Liver (tissue), 9 donors: ENCODE results near the gene APOL6. TPM values are rescaled to one million over a fixed set of nuclear protein-coding genes. Genes with fewer than 3 reads are reported as not detected.

Source experiments
- DNase-seq: peaks from one replicate; pipeline ENCODE4 v3.0.0-alpha.2; 2017; ENCODE audit warnings: low spot score
- H3K27ac ChIP-seq, 2 donors: one replicate each; pipeline ENCODE4 v1.7.0; 2013; ENCODE audit warnings: inconsistent platforms in 2 of 2, low read length in 2 of 2, control low read depth in 1 of 2, low read depth in 1 of 2, mild to moderate bottlenecking in 1 of 2
- H3K27me3 ChIP-seq, 4 donors: one replicate each; pipeline versions ENCODE4 v1.6.1 to v1.7.0; 2013; ENCODE audit warnings: low read length in 3 of 4, inconsistent platforms in 1 of 4, mild to moderate bottlenecking in 1 of 4, moderate library complexity in 1 of 4; ENCODE audit not compliant: control insufficient read depth in 4 of 4, insufficient read depth in 4 of 4
- H3K36me3 ChIP-seq, 4 donors: one replicate each; pipeline versions ENCODE4 v1.6.1 to v1.7.0; 2013; ENCODE audit warnings: low read length in 3 of 4, mild to moderate bottlenecking in 3 of 4, low read depth in 1 of 4, moderate library complexity in 1 of 4; ENCODE audit not compliant: control insufficient read depth in 4 of 4, insufficient read depth in 3 of 4
- H3K4me1 ChIP-seq, 4 donors: one replicate each; pipeline versions ENCODE4 v1.6.1 to v1.7.0; 2013; ENCODE audit warnings: low read length in 3 of 4, mild to moderate bottlenecking in 3 of 4, moderate library complexity in 1 of 4; ENCODE audit not compliant: control insufficient read depth in 4 of 4, insufficient read depth in 4 of 4
- H3K4me3 ChIP-seq, 3 donors: one replicate each; pipeline versions ENCODE4 v1.6.1 to v1.7.0; 2013; ENCODE audit warnings: low read length in 3 of 3, control low read depth in 1 of 3, low read depth in 1 of 3, mild to moderate bottlenecking in 1 of 3
- H3K9ac ChIP-seq, 2 donors: one replicate each; pipeline ENCODE4 v1.7.0; 2013; ENCODE audit warnings: low read length in 2 of 2, mild to moderate bottlenecking in 2 of 2, moderate library complexity in 2 of 2, control low read depth in 1 of 2, low read depth in 1 of 2
- H3K9me3 ChIP-seq, 4 donors: one replicate each; pipeline versions ENCODE4 v1.6.1 to v1.7.0; 2013; ENCODE audit warnings: low read length in 3 of 4; ENCODE audit not compliant: control insufficient read depth in 4 of 4
- ATF3 ChIP-seq: IDR thresholded peaks from 2 replicates; pipeline ENCODE4 v1.6.1; 2016; ENCODE audit warnings: antibody characterized with exemption
- CTCF ChIP-seq: fragments of 150-350 bp; IDR thresholded peaks from 2 replicates; pipeline ENCODE4 v1.5.1; 2017; ENCODE audit warnings: improper control_type of control experiment, low read depth, low read length; ENCODE audit not compliant: missing input control
- EGR1 ChIP-seq, 2 donors: IDR thresholded peaks; 2 replicates each; pipeline ENCODE4 v1.6.1; 2016 to 2018; ENCODE audit warnings: antibody characterized with exemption in 2 of 2, low read depth in 2 of 2
- FOXA1 ChIP-seq: IDR thresholded peaks from 2 replicates; pipeline ENCODE4 v1.6.1; 2016; ENCODE audit warnings: antibody characterized with exemption
- FOXA2 ChIP-seq: IDR thresholded peaks from 2 replicates; pipeline ENCODE4 v1.6.1; 2016; ENCODE audit warnings: antibody characterized with exemption
- GABPA ChIP-seq, 2 donors: IDR thresholded peaks in 1 of 2; conservative IDR thresholded peaks in 1 of 2; 2 replicates each; pipeline ENCODE4 v1.6.1; 2016; ENCODE audit warnings: antibody characterized with exemption in 2 of 2, mild to moderate bottlenecking in 1 of 2, moderate library complexity in 1 of 2
- HNF4A ChIP-seq, 2 donors: conservative IDR thresholded peaks; 2 replicates each; pipeline ENCODE4 v1.6.1; 2016; ENCODE audit warnings: antibody characterized with exemption in 2 of 2, mild to moderate bottlenecking in 2 of 2
- HNF4G ChIP-seq: IDR thresholded peaks from 2 replicates; pipeline ENCODE4 v1.6.1; 2016; ENCODE audit warnings: antibody characterized with exemption
- JUND ChIP-seq, 2 donors: IDR thresholded peaks; 2 replicates each; pipeline ENCODE4 v1.6.1; 2016; ENCODE audit warnings: antibody characterized with exemption in 2 of 2
- MAX ChIP-seq: IDR thresholded peaks from 2 replicates; pipeline ENCODE4 v1.6.1; 2016; ENCODE audit warnings: antibody characterized with exemption
- NR2F2 ChIP-seq: IDR thresholded peaks from 2 replicates; pipeline ENCODE4 v1.6.1; 2016; ENCODE audit warnings: antibody characterized with exemption
- RAD21 ChIP-seq, 2 donors: IDR thresholded peaks; 2 replicates each; pipeline ENCODE4 v1.6.1; 2016; ENCODE audit warnings: antibody characterized with exemption in 2 of 2, mild to moderate bottlenecking in 2 of 2
- REST ChIP-seq: IDR thresholded peaks from 2 replicates; pipeline ENCODE4 v1.6.1; 2016; ENCODE audit warnings: antibody characterized with exemption, mild to moderate bottlenecking
- RXRA ChIP-seq, 2 donors: IDR thresholded peaks; 2 replicates each; pipeline ENCODE4 v1.6.1; 2017 to 2018; ENCODE audit warnings: antibody characterized with exemption in 2 of 2, mild to moderate bottlenecking in 1 of 2
- SP1 ChIP-seq: IDR thresholded peaks from 2 replicates; pipeline ENCODE4 v1.6.1; 2018; ENCODE audit warnings: antibody characterized with exemption, mild to moderate bottlenecking
- TAF1 ChIP-seq: conservative IDR thresholded peaks from 2 replicates; pipeline ENCODE4 v1.6.1; 2016; ENCODE audit warnings: antibody characterized with exemption, mild to moderate bottlenecking
- YY1 ChIP-seq: IDR thresholded peaks from 2 replicates; pipeline ENCODE4 v1.6.1; 2016; ENCODE audit warnings: antibody characterized with exemption, mild to moderate bottlenecking
- ZBTB33 ChIP-seq: IDR thresholded peaks from 2 replicates; pipeline ENCODE4 v1.6.1; 2016; ENCODE audit warnings: antibody characterized with exemption
- WGBS: extraction: QIAGEN DNeasy Blood & Tissue Kit; methylation state at CpG from one replicate; pipeline ENCODE4 v1.1.7; 2013; 5-methylcytosine and 5-hydroxymethylcytosine counted together
- polyA plus RNA-seq, 2 donors: library from polyadenylated mRNA; stranded (reverse) in 1 of 2; unstranded in 1 of 2; fragments of 200-250 nt in 1 of 2; fragments of >200 nt in 1 of 2; fragmentation: Nextera tagmentation in 1 of 2; extraction: Ambion mirVana in 1 of 2; gene quantifications; one replicate each; pipeline versions ENCODE4 v1.2.1 to v1.2.3, GENCODE V29; 2013 to 2015
- total RNA-seq, 2 donors: library from RNA; depleted of rRNA; stranded (reverse); fragments of >200 nt; gene quantifications; one replicate each; pipeline ENCODE4 v1.2.3, GENCODE V29; 2014
- donor health status: healthy.
- donor health status: healthy.
- donor health status: healthy.
- donor health status: healthy.
- donor health status: healthy.

APOL6 gene
- total and polyA plus RNA-seq, 4 donors = 10.3 to 80.1 (median 17.3) TPM

GRCh38 chr22:35711336-35711735, 63.1 kb downstream of the APOL6 start (continued):
- no peak for TF ChIP-seq ZBTB33
- TF ChIP-seq FOXA2 = no peak
- TF ChIP-seq GABPA (IDR thresholded peaks at IDR 0.05 in 1 of 2, conservative IDR thresholded peaks at IDR 0.05 in 1 of 2) = no peak

- WGBS = over 99% methylated on average over 2 of the region's 2 CpGs
- H3K27ac ChIP-seq = no peak overlapping the region
- no peaks in the 10 kb centered on the region for H3K27me3 ChIP-seq
- no peak for DNase-seq
- H3K36me3 ChIP-seq = no peaks in the 10 kb centered on the region
- peaks cover 0 to 7% (median 2%) of the 10 kb centered on the region in 4 donors for H3K9me3 ChIP-seq
- no peak overlapping the region for H3K9ac ChIP-seq
- no peak for TF ChIP-seq MAX
- TF ChIP-seq ATF3 = no peak
- TF ChIP-seq FOXA2 = no peak
- TF ChIP-seq GABPA (IDR thresholded peaks at IDR 0.05 in 1 of 2, conservative IDR thresholded peaks at IDR 0.05 in 1 of 2) = no peak
- no peak for TF ChIP-seq FOXA1
- TF ChIP-seq TAF1 = no peak
- no peak for TF ChIP-seq HNF4G
- TF ChIP-seq RAD21 (IDR thresholded peaks at IDR 0.05) = no peak
- no peak for TF ChIP-seq ZBTB33
- no peak for TF ChIP-seq CTCF
- no peak for TF ChIP-seq REST
- no peak for TF ChIP-seq SP1
- no peak for TF ChIP-seq RXRA (IDR thresholded peaks at IDR 0.05)
- no peak for TF ChIP-seq JUND (IDR thresholded peaks at IDR 0.05)
- no peak for TF ChIP-seq YY1
- no peak for TF ChIP-seq EGR1 (IDR thresholded peaks at IDR 0.05; ENCODE audit: low read depth in 2 of 2)
- no peak for TF ChIP-seq HNF4A (conservative IDR thresholded peaks at IDR 0.05)
- no peak for TF ChIP-seq NR2F2
- H3K4me1 ChIP-seq = peaks cover 2 to 12% (median 11%) of the 10 kb centered on the region in 4 donors
- H3K4me3 ChIP-seq = no peak overlapping the region
Measured at GRCh38 chr22:35712672-35713071, 64.4 kb downstream of the APOL6 start.
